Cardiac atrium fibroblast (primary cell): ENCODE measurements around the gene ZNF124. TPM values are rescaled to one million over a fixed set of nuclear protein-coding genes. Genes with fewer than 3 reads are reported as not detected.

Experiments
- total RNA-seq: library from RNA; depleted of rRNA; stranded (reverse); fragments of >200 nt; gene quantifications from 2 replicates; pipeline ENCODE4 v1.2.3, GENCODE V29; 2015

The ZNF124 gene
- 10.3 and 12.0 TPM in 2 replicates for total RNA-seq

DNA sequence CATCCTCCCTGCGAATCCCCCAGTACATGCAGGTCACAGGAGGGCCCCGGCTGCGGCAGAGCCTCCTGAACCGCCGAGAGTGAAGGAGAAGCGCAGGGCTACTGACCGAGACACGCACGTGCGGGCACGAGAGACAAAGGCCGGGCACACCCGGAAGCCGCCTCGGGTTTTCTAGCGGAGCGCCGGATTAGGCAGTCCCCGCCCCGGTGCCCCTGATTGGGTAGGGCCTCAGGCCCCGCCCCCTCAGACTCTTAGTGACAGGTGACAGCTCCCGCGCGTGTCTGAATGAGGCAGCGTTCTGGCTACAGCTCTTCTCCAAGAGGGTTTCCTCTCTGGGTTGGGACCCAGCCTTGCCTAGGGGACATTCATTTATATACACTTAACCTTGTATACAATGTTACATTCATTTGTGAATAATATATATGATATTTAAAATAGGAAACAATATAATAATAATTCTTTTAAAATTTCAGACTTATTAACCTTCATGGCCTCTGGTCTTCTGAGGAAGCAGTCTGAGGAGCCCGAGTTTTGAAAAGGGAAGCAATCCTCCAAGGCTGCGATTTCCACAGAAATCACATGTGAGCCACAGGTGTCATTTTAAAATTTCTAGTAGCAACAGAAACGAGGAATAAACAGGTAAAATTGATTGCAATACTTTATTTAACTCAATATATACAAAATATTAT is at the start of gene ZNF124:
ZNF124 (minus strand) TSS at position 146 of the 689 bp plus-strand sequence; CDS start at position 3, 143 bp downstream.

Other genes with a start within 250 kb of the ZNF124 start
- 16.4 and 17.8 TPM in 2 replicates for gene AHCTF1, start 240.1 kb downstream of the ZNF124 start, total RNA-seq
- 1.9 TPM in 1 of 2 replicates, not detected in the other for gene ZNF695, start 164.0 kb downstream of the ZNF124 start, total RNA-seq
- gene ZNF670, start 93.2 kb downstream of the ZNF124 start, total RNA-seq, result 0.72 and 1.9 TPM in 2 replicates
- 3.2 and 4.2 TPM in 2 replicates for gene ZNF669, start 67.7 kb downstream of the ZNF124 start, total RNA-seq
- not detected in 2 replicates for gene VN1R5, start 84.1 kb upstream of the ZNF124 start, total RNA-seq
- 13.5 and 18.0 TPM in 2 replicates for gene ZNF496, start 159.8 kb upstream of the ZNF124 start, total RNA-seq
- not detected in 2 replicates for gene NLRP3, start 244.2 kb upstream of the ZNF124 start, total RNA-seq